ENCODE measurements around the gene NFIX. TPM values are rescaled to one million over a fixed set of nuclear protein-coding genes. Genes with fewer than 3 reads are reported as not detected.
"Not testable (repeated sequence)": the region's sequence is repeated elsewhere in the genome, so short reads cannot be mapped to it uniquely, and the experiment has no call there.

The NFIX gene
- total RNA-seq, 1 donor: 114 TPM

DNA sequence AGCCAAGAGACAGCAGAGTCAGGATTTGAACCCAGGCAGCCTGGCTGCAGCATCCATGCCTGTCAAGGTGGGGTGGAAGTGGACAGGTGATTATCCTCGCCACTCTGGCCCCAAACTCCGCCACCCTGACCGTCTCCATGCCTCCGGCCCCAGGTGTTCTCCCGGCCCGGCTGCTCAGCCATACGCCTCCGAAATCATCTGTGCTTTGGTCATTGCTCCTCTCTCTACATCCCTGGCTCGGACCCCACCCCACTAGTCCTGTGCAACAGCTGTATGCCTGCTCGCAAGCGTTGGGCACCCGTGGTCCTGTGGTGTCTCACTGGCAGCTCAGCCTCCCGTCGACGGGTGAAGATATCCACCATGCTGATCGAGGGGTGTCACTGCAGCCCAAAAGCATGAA is 22.0 kb upstream of the NFIX start:
- Histone ChIP-seq H3K27me3 (ENCODE audit: insufficient read depth, low read length) (no peaks in the 10 kb centered on the region), H3K9me3 (ENCODE audit: low read depth, low read length) (no peaks in the 10 kb centered on the region), H3K27ac (ENCODE audit: low read depth, low read length) (no peak overlapping the region), H3K36me3 (ENCODE audit: insufficient read depth, low read length) (no peaks in the 10 kb centered on the region), H4K20me1 (ENCODE audit: insufficient read depth, low read length) (no peaks in the 10 kb centered on the region), H3K4me3 (ENCODE audit: insufficient read depth, low read length) (no peak overlapping the region), H2AFZ (ENCODE audit: low read length) (no peak overlapping the region), H3K4me1 (ENCODE audit: insufficient read depth, low read length) (peaks cover 8% of the 10 kb centered on the region), H3K79me2 (ENCODE audit: insufficient read depth, low read length) (no peaks in the 10 kb centered on the region), H3K4me2 (ENCODE audit: insufficient read depth, low read length) (no peak overlapping the region)
- peak; percentile 55 for DNase-seq (ENCODE audit: insufficient read length, low spot score, missing footprints)
- TF ChIP-seq, protein P1, sequence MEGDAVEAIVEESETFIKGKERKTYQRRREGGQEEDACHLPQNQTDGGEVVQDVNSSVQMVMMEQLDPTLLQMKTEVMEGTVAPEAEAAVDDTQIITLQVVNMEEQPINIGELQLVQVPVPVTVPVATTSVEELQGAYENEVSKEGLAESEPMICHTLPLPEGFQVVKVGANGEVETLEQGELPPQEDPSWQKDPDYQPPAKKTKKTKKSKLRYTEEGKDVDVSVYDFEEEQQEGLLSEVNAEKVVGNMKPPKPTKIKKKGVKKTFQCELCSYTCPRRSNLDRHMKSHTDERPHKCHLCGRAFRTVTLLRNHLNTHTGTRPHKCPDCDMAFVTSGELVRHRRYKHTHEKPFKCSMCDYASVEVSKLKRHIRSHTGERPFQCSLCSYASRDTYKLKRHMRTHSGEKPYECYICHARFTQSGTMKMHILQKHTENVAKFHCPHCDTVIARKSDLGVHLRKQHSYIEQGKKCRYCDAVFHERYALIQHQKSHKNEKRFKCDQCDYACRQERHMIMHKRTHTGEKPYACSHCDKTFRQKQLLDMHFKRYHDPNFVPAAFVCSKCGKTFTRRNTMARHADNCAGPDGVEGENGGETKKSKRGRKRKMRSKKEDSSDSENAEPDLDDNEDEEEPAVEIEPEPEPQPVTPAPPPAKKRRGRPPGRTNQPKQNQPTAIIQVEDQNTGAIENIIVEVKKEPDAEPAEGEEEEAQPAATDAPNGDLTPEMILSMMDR (IDR thresholded peaks at IDR 0.05; ENCODE audit: extremely low read depth, low read depth, low read length): no peak

GRCh38 chr19:12974301-12975220 is 20.7 kb upstream of the NFIX start:
- Histone ChIP-seq H2AFZ (ENCODE audit: low read length) (no peak overlapping the region), H3K9me3 (ENCODE audit: low read depth, low read length) (no peaks in the 10 kb centered on the region), H4K20me1 (ENCODE audit: insufficient read depth, low read length) (no peaks in the 10 kb centered on the region), H3K4me3 (ENCODE audit: insufficient read depth, low read length) (no peak overlapping the region), H3K27ac (ENCODE audit: low read depth, low read length) (no peak overlapping the region), H3K36me3 (ENCODE audit: insufficient read depth, low read length) (no peaks in the 10 kb centered on the region), H3K79me2 (ENCODE audit: insufficient read depth, low read length) (no peaks in the 10 kb centered on the region), H3K4me2 (ENCODE audit: insufficient read depth, low read length) (no peak overlapping the region), H3K27me3 (ENCODE audit: insufficient read depth, low read length) (no peaks in the 10 kb centered on the region), H3K4me1 (ENCODE audit: insufficient read depth, low read length) (peaks cover 4% of the 10 kb centered on the region)
- TF ChIP-seq, protein P1 (IDR thresholded peaks at IDR 0.05; ENCODE audit: extremely low read depth, low read depth, low read length): no peak
- peak; percentile 85 for DNase-seq (ENCODE audit: insufficient read length, low spot score, missing footprints)

- H3K9me3 ChIP-seq (ENCODE audit: low read depth, low read length): no peaks in the 10 kb centered on the region
- no peak overlapping the region for H3K4me3 ChIP-seq (ENCODE audit: insufficient read depth, low read length)
- peak; percentile 56 for DNase-seq (ENCODE audit: insufficient read length, low spot score, missing footprints)
- no peaks in the 10 kb centered on the region for H3K36me3 ChIP-seq (ENCODE audit: insufficient read depth, low read length)
- no peak overlapping the region for H3K4me2 ChIP-seq (ENCODE audit: insufficient read depth, low read length)
- no peaks in the 10 kb centered on the region for H3K27me3 ChIP-seq (ENCODE audit: insufficient read depth, low read length)
- TF ChIP-seq, protein P1 (IDR thresholded peaks at IDR 0.05; ENCODE audit: extremely low read depth, low read depth, low read length): no peak
- H4K20me1 ChIP-seq (ENCODE audit: insufficient read depth, low read length): no peaks in the 10 kb centered on the region
- H3K4me1 ChIP-seq (ENCODE audit: insufficient read depth, low read length): no peaks in the 10 kb centered on the region
- no peak overlapping the region for H2AFZ ChIP-seq (ENCODE audit: low read length)
- H3K79me2 ChIP-seq (ENCODE audit: insufficient read depth, low read length): no peaks in the 10 kb centered on the region
- no peak overlapping the region for H3K27ac ChIP-seq (ENCODE audit: low read depth, low read length)
These were observed 20.0 kb upstream of the NFIX start for GRCh38 chr19:12975221-12975741.

DNA sequence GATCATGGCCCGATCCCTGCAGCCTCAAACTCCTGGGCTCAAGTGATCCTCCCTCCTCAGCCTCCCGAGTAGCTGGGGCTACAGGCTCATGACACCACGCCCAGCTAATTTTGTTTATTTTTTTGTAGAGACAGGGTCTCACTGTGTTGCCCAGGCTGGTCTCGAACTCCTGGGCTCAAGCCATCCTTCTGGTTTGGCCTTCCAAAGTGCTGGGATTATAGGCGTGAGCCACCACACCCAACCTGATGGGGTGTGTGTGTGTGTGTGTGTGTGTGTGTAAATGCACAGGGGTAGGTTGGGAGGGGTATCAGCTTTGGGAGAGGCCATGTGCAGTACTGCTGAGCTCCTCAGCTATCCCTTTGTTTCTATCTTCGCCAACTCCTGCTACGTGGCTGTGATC is 19.2 kb upstream of the NFIX start:
- not testable (repeated sequence) for DNase-seq (ENCODE audit: insufficient read length, low spot score, missing footprints); H3K36me3 ChIP-seq (ENCODE audit: insufficient read depth, low read length); H3K79me2 ChIP-seq (ENCODE audit: insufficient read depth, low read length); H3K4me3 ChIP-seq (ENCODE audit: insufficient read depth, low read length); H3K9me3 ChIP-seq (ENCODE audit: low read depth, low read length); H4K20me1 ChIP-seq (ENCODE audit: insufficient read depth, low read length); H3K4me2 ChIP-seq (ENCODE audit: insufficient read depth, low read length); H3K4me1 ChIP-seq (ENCODE audit: insufficient read depth, low read length); H3K27ac ChIP-seq (ENCODE audit: low read depth, low read length); H2AFZ ChIP-seq (ENCODE audit: low read length); H3K27me3 ChIP-seq (ENCODE audit: insufficient read depth, low read length)
